HFFc6 (cell line): ENCODE measurements around the gene D2HGDH. TPM values are rescaled to one million over a fixed set of nuclear protein-coding genes. Genes with fewer than 3 reads are reported as not detected.

Experiments used
- DNase-seq: peaks from one replicate; pipeline ENCODE4 v3.0.0-alpha.2; 2018
- H3K27ac Mint-ChIP-seq: 2 replicates; pipeline ENCODE4 v1.8.0; 2020; ENCODE audit warnings: mild to moderate bottlenecking, mixed read lengths
- H3K27me3 Mint-ChIP-seq: 2 replicates; pipeline ENCODE4 v1.8.0; 2021; ENCODE audit warnings: mild to moderate bottlenecking, moderate library complexity, mixed read lengths; ENCODE audit not compliant: insufficient read depth
- H3K36me3 Mint-ChIP-seq: 2 replicates; pipeline ENCODE4 v1.8.0; 2021; ENCODE audit warnings: low read depth, mixed read lengths
- H3K4me1 Mint-ChIP-seq: 2 replicates; pipeline ENCODE4 v1.8.0; 2020; ENCODE audit warnings: low read depth, mixed read lengths
- H3K4me3 Mint-ChIP-seq: 2 replicates; pipeline ENCODE4 v1.8.0; 2020; ENCODE audit warnings: mild to moderate bottlenecking, moderate library complexity, mixed read lengths
- H3K9me3 Mint-ChIP-seq: 2 replicates; pipeline ENCODE4 v1.8.0; 2020; ENCODE audit warnings: mild to moderate bottlenecking, mixed read lengths
- total RNA-seq, 6 experiments: library from RNA; stranded (reverse); fragmentation: NEBNext Ultra II Directional; extraction: Animal tissue kit (Norgen Biotek cat#: 25700); gene quantifications; 2 replicates in 1 of 6; 3 replicates in 5 of 6; pipeline ENCODE4 v1.2.3, GENCODE V29; 2021
- TF ChIP-seq, protein P1 (sequence below): fragments of 200-600 bp; sonication (generic); IDR thresholded peaks from 2 replicates; pipeline ENCODE4 v1.5.0; 2021; ENCODE audit warnings: antibody characterized with exemption, mild to moderate bottlenecking

D2HGDH gene
- total RNA-seq, 6 experiments from 2014 or later: 14.0 to 21.6 (median 16.4) TPM

- no peaks in the 10 kb centered on the region; the same call in 1 of the 2 replicates for H3K27me3 Mint-ChIP-seq
- no peak overlapping the region for H3K4me3 Mint-ChIP-seq
- no peak overlapping the region for H3K27ac Mint-ChIP-seq
- H3K9me3 Mint-ChIP-seq: peaks cover 5% of the 10 kb centered on the region; the same call in 1 of the 2 replicates
- H3K4me1 Mint-ChIP-seq: peaks cover 14% of the 10 kb centered on the region
- TF ChIP-seq, protein P1, sequence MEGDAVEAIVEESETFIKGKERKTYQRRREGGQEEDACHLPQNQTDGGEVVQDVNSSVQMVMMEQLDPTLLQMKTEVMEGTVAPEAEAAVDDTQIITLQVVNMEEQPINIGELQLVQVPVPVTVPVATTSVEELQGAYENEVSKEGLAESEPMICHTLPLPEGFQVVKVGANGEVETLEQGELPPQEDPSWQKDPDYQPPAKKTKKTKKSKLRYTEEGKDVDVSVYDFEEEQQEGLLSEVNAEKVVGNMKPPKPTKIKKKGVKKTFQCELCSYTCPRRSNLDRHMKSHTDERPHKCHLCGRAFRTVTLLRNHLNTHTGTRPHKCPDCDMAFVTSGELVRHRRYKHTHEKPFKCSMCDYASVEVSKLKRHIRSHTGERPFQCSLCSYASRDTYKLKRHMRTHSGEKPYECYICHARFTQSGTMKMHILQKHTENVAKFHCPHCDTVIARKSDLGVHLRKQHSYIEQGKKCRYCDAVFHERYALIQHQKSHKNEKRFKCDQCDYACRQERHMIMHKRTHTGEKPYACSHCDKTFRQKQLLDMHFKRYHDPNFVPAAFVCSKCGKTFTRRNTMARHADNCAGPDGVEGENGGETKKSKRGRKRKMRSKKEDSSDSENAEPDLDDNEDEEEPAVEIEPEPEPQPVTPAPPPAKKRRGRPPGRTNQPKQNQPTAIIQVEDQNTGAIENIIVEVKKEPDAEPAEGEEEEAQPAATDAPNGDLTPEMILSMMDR: no peak
- H3K36me3 Mint-ChIP-seq: peaks cover 24% of the 10 kb centered on the region
- no peak for DNase-seq
Measured at GRCh38 chr2:241744028-241744754, 9.8 kb downstream of the D2HGDH start.

- peaks cover 5% of the 10 kb centered on the region; the same call in 1 of the 2 replicates for H3K9me3 Mint-ChIP-seq
- H3K27me3 Mint-ChIP-seq: no peaks in the 10 kb centered on the region
- no peak for DNase-seq
- H3K36me3 Mint-ChIP-seq: peaks cover 29% of the 10 kb centered on the region
- TF ChIP-seq, protein P1: no peak
- H3K4me3 Mint-ChIP-seq: no peak overlapping the region
- H3K27ac Mint-ChIP-seq: no peak overlapping the region
- H3K4me1 Mint-ChIP-seq: peaks cover 5% of the 10 kb centered on the region
Measured at GRCh38 chr2:241745276-241745675, 10.8 kb downstream of the D2HGDH start.

GRCh38 chr2:241746084-241746483 is 11.7 kb downstream of the D2HGDH start:
- Mint-ChIP-seq H3K27ac (no peak overlapping the region), H3K27me3 (no peaks in the 10 kb centered on the region), H3K4me3 (no peak overlapping the region), H3K36me3 (peaks cover 29% of the 10 kb centered on the region), H3K9me3 (peaks cover 5% of the 10 kb centered on the region; the same call in 1 of the 2 replicates), H3K4me1 (peaks cover 3% of the 10 kb centered on the region)
- TF ChIP-seq, protein P1: no peak
- no peak for DNase-seq

DNA sequence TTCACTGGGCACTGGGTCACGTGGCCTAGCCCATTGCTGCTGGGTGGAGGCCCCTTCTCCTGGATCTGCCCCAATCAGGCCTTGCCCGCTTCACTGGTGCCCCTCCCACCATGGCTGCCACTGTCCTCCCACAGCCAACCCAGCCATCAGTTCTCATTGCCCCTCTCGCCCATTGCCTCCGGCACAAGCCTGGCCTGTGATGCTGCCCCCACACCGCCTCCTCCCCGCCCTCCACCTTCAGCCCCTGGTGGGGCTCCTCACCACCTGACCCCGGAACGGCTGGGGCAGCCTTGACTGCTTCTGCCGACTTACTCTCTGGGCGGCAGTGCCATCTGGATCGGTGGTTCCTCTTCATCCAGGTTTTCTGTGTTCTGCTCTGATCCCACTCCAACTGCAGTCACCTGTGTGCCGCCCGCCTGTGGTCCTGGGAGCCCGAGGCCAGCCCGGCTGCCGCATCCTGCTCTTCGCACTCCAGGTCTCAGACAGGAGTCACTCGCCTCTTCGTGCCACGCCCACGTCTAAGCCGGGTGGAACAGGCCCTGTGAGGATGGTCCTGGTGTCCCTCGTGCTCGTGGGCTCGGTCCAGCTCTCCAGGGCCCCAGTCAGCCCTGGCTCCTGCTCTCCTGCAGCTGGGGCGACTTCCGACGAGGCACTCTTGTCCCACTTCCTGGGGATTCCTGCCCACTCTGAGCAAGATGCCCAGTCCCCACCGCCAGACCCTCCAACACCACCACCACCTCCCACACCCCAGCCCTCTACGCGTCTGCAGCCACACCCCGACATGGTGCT is 14.2 kb downstream of the D2HGDH start:
- H3K9me3 Mint-ChIP-seq: peaks cover 5% of the 10 kb centered on the region; the same call in 1 of the 2 replicates
- H3K4me3 Mint-ChIP-seq: no peak overlapping the region
- TF ChIP-seq, protein P1: no peak
- H3K4me1 Mint-ChIP-seq: no peaks in the 10 kb centered on the region
- no peaks in the 10 kb centered on the region; the same call in 1 of the 2 replicates for H3K27me3 Mint-ChIP-seq
- no peak for DNase-seq
- no peak overlapping the region for H3K27ac Mint-ChIP-seq
- H3K36me3 Mint-ChIP-seq: peaks cover 29% of the 10 kb centered on the region

GRCh38 chr2:241750076-241750840 is 15.8 kb downstream of the D2HGDH start:
- DNase-seq: no peak
- TF ChIP-seq, protein P1: no peak
- Mint-ChIP-seq H3K9me3 (peaks cover 5% of the 10 kb centered on the region; the same call in 1 of the 2 replicates), H3K27me3 (no peaks in the 10 kb centered on the region; the same call in none of the 2 replicates), H3K4me3 (no peak overlapping the region), H3K36me3 (peaks cover 24% of the 10 kb centered on the region), H3K4me1 (no peaks in the 10 kb centered on the region), H3K27ac (no peak overlapping the region)
